Measurements from ENCODE around the gene MAP6D1.

GRCh38 chr3:183837390-183837789, 12.0 kb upstream of the MAP6D1 start:
- TF ChIP-seq POLR2AphosphoS5 (IDR thresholded peaks at IDR 0.05; ENCODE audit: low read depth, low read length) (no peak), TAF1 (IDR thresholded peaks at IDR 0.05; ENCODE audit: borderline replicate concordance, low read depth, low read length) (no peak), POLR2A (IDR thresholded peaks at IDR 0.05; ENCODE audit: low read depth, low read length) (no peak)
